A549 (cell line): ENCODE results near the gene DEPDC5. TPM values are rescaled to one million over a fixed set of nuclear protein-coding genes. Genes with fewer than 3 reads are reported as not detected.

Experiments
- ATAC-seq, 2 experiments: fragments of 200-7000 bp in 1 of 2; fragments of >200 bp in 1 of 2; cut with Nextera tagmentation in 1 of 2; cut with Tn5 transposase in 1 of 2; 3 replicates each; pipeline versions ENCODE4 v1.8.0 to v1.9.1; 2018 to 2020; ENCODE audit warnings: mild to moderate bottlenecking in 1 of 2, moderate library complexity in 1 of 2
- CTCF ChIA-PET: fragments of 300-600 bp; sonication (Branson Sonifier 250); formaldehyde crosslinking; extraction: SDS; loops from one replicate; lab custom pipeline; 2021; ENCODE audit warnings: antibody characterized with exemption, inconsistent platforms; lab: Yijun Ruan, JAX
- POLR2A ChIA-PET: fragments of 350-600 bp; formaldehyde crosslinking; extraction: SDS; loops from one replicate; lab custom pipeline; 2021; ENCODE audit warnings: antibody characterized with exemption, inconsistent platforms; lab: Yijun Ruan, JAX
- DNase-seq, 2 experiments: peaks; one replicate each; pipeline versions ENCODE4 v3.0.0 to v3.0.0-alpha.2; 2011 to 2016; ENCODE audit warnings: low read depth in 1 of 2, low spot score in 1 of 2
- FAIRE-seq: peaks from 2 replicates; lab custom pipeline; 2011; peaks lifted over from hg19 to GRCh38; lab: Jason Lieb, UNC
- H3K27ac ChIP-seq, 2 experiments: fragments of >200 bp; sonication (Bioruptor Twin); formaldehyde crosslinking; 3 replicates each; pipeline ENCODE4 v1.5.1; 2016 to 2017
- H3K4me1 ChIP-seq: fragments of >200 bp; sonication (Bioruptor Twin); formaldehyde crosslinking; 3 replicates; pipeline ENCODE4 v1.6.1; 2016
- H3K4me2 ChIP-seq: fragments of >200 bp; sonication (Bioruptor Twin); formaldehyde crosslinking; 3 replicates; pipeline ENCODE4 v1.6.1; 2016
- H3K4me3 ChIP-seq: fragments of >200 bp; sonication (Bioruptor Twin); formaldehyde crosslinking; 3 replicates; pipeline ENCODE4 v1.5.1; 2016
- H3K9me3 ChIP-seq: fragments of >200 bp; sonication (Bioruptor Twin); formaldehyde crosslinking; 3 replicates; pipeline ENCODE4 v1.6.1; 2016
- BHLHE40 ChIP-seq: IDR thresholded peaks from 2 replicates; pipeline ENCODE4 v1.6.1; 2012; ENCODE audit warnings: low read depth, low read length, inconsistent platforms
- CHD2 ChIP-seq: fragments of 150-350 bp; IDR thresholded peaks from 2 replicates; pipeline ENCODE4 v1.6.1; 2014; ENCODE audit warnings: low read length; ENCODE audit not compliant: partially characterized antibody
- E2F6 ChIP-seq: IDR thresholded peaks from 2 replicates; pipeline ENCODE4 v1.6.1; 2012; ENCODE audit warnings: low read depth, borderline replicate concordance
- EHMT2 ChIP-seq: fragments of 200-600 bp; sonication (generic); IDR thresholded peaks from 2 replicates; pipeline ENCODE4 v1.6.1; 2016; ENCODE audit warnings: antibody characterized with exemption, low read depth, mild to moderate bottlenecking, moderate library complexity
- EP300 ChIP-seq, 2 experiments: fragments of >200 bp; sonication (Bioruptor Twin); formaldehyde crosslinking; IDR thresholded peaks; 2 replicates in 1 of 2; 3 replicates in 1 of 2; pipeline ENCODE4 v1.6.1; 2016 to 2017
- FOSB ChIP-seq: fragments of 250-450 bp; sonication (Bioruptor Pico); IDR thresholded peaks from 2 replicates; pipeline ENCODE4 v1.5.0; 2020; ENCODE audit warnings: mild to moderate bottlenecking, moderate library complexity
- GATA3 ChIP-seq: IDR thresholded peaks from 2 replicates; pipeline ENCODE4 v1.6.1; 2012; ENCODE audit warnings: borderline replicate concordance
- JUN ChIP-seq, 2 experiments: fragments of >200 bp; sonication (Bioruptor Twin); formaldehyde crosslinking; IDR thresholded peaks; 2 replicates in 1 of 2; 3 replicates in 1 of 2; pipeline ENCODE4 v1.6.1; 2016 to 2017
- MAFK ChIP-seq: fragments of 450-650 bp; IDR thresholded peaks from 2 replicates; pipeline ENCODE4 v1.6.1; 2014; ENCODE audit not compliant: partially characterized antibody
- MYC ChIP-seq: IDR thresholded peaks from 2 replicates; pipeline ENCODE4 v1.6.1; 2012; ENCODE audit warnings: mild to moderate bottlenecking, inconsistent platforms, low read length, improper control_type of control experiment, borderline replicate concordance
- POLR2A ChIP-seq: IDR thresholded peaks from 2 replicates; pipeline ENCODE4 v1.6.1; 2012; ENCODE audit warnings: mild to moderate bottlenecking, low read length
- RAD21 ChIP-seq, 2 experiments: fragments of >200 bp in 1 of 2; sonication (Bioruptor Twin) in 1 of 2; formaldehyde crosslinking in 1 of 2; IDR thresholded peaks in 1 of 2; conservative IDR thresholded peaks in 1 of 2; 2 replicates in 1 of 2; 3 replicates in 1 of 2; pipeline ENCODE4 v1.6.1; 2012 to 2018; ENCODE audit warnings: inconsistent platforms in 1 of 2
- WGBS: methylation state at CpG from one replicate; pipeline ENCODE4 v1.1.6; 2017; ENCODE audit errors: missing lambda C conversion rate; 5-methylcytosine and 5-hydroxymethylcytosine counted together
- polyA plus RNA-seq, 4 experiments: library from polyadenylated mRNA; depleted of rRNA in 3 of 4; stranded (reverse); fragments of >200 nt; fragmentation: RNase III in 1 of 4; extraction: RNeasy Plus Mini Kit Qiagen cat#74134 plus additional on column Dnase treatment in 1 of 4; gene quantifications; 2 replicates in 3 of 4; 3 replicates in 1 of 4; pipeline ENCODE4 v1.2.3, GENCODE V29; 2011 to 2017
- TF ChIP-seq, protein P1 (sequence below): fragments of >200 bp; sonication (Bioruptor Twin); formaldehyde crosslinking; IDR thresholded peaks from 3 replicates; pipeline ENCODE4 v1.5.1; 2016
- TF ChIP-seq, protein P2 (sequence below): IDR thresholded peaks from 2 replicates; pipeline ENCODE4 v1.6.1; 2012
- TF ChIP-seq, protein P3 (sequence below): fragments of 150-350 bp; IDR thresholded peaks from 2 replicates; pipeline ENCODE4 v1.6.1; 2014; ENCODE audit warnings: low read depth, mild to moderate bottlenecking, low read length

The DEPDC5 gene
- polyA plus RNA-seq, 2 of the 4 experiments (the other 2 are of a cell fraction): 4.4 to 10.1 TPM

GRCh38 chr22:31841078-31841827 is 87.4 kb downstream of the DEPDC5 start:
- Histone ChIP-seq H3K27ac (no peak overlapping the region), H3K9me3 (no peaks in the 10 kb centered on the region)
- no peak for DNase-seq
- FAIRE-seq: no peak
- ATAC-seq: no peak
- no peak for TF ChIP-seq MYC
- TF ChIP-seq, protein P1, sequence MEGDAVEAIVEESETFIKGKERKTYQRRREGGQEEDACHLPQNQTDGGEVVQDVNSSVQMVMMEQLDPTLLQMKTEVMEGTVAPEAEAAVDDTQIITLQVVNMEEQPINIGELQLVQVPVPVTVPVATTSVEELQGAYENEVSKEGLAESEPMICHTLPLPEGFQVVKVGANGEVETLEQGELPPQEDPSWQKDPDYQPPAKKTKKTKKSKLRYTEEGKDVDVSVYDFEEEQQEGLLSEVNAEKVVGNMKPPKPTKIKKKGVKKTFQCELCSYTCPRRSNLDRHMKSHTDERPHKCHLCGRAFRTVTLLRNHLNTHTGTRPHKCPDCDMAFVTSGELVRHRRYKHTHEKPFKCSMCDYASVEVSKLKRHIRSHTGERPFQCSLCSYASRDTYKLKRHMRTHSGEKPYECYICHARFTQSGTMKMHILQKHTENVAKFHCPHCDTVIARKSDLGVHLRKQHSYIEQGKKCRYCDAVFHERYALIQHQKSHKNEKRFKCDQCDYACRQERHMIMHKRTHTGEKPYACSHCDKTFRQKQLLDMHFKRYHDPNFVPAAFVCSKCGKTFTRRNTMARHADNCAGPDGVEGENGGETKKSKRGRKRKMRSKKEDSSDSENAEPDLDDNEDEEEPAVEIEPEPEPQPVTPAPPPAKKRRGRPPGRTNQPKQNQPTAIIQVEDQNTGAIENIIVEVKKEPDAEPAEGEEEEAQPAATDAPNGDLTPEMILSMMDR: no peak
- no peak for TF ChIP-seq MAFK
- no peak for TF ChIP-seq GATA3
- no peak for TF ChIP-seq POLR2A
- no peak for TF ChIP-seq JUN (IDR thresholded peaks at IDR 0.05)
- TF ChIP-seq, all 56 proteins: peak for 0
- Histone ChIP-seq H3K4me2 (no peak overlapping the region), H3K4me3 (no peak overlapping the region), H3K4me1 (no peaks in the 10 kb centered on the region)
- WGBS: 77% methylated on average over 8 of the region's 8 CpGs
- ChIA-PET POLR2A (no interaction called here), CTCF (no interaction called here)

DNA sequence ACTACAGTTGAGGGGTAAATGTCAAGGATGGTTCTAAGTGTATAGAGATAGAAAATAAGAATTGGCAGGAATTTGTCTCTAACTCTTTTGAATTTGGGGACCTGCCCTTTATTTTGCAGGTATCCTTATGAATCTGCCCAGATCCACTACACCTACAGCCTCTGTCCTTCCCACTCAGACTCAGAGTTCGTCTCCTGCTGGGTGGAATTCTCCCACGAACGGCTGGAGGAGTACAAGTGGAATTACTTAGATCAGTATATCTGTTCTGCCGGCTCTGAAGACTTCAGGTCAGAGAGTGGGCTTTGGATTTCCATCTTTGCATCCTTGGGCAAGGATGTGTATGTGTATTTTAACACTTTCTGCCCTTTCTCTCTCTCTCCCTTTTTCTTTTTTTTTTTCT is 89.7 kb downstream of the DEPDC5 start:
- Histone ChIP-seq H3K4me3 (no peak overlapping the region), H3K27ac (no peak overlapping the region), H3K9me3 (no peaks in the 10 kb centered on the region), H3K4me2 (no peak overlapping the region), H3K4me1 (no peaks in the 10 kb centered on the region)
- DNase-seq (no peak), FAIRE-seq (no peak), ATAC-seq (no peak)
- ChIA-PET CTCF (interaction anchor here (1.0 to 1.2 kb wide), 2 partner anchors 29 to 127 kb away, joined by 3 read pairs; no protein-coding TSS in a partner anchor), POLR2A (no interaction called here)
- no peak for TF ChIP-seq CHD2
- TF ChIP-seq RAD21 (conservative IDR thresholded peaks at IDR 0.05 in 1 of 2, IDR thresholded peaks at IDR 0.05 in 1 of 2): no peak
- no peak for TF ChIP-seq FOSB (CRISPR knock-in tag)
- TF ChIP-seq, protein P2, sequence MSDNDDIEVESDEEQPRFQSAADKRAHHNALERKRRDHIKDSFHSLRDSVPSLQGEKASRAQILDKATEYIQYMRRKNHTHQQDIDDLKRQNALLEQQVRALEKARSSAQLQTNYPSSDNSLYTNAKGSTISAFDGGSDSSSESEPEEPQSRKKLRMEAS: no peak
- TF ChIP-seq MYC: no peak
- TF ChIP-seq, protein P3, sequence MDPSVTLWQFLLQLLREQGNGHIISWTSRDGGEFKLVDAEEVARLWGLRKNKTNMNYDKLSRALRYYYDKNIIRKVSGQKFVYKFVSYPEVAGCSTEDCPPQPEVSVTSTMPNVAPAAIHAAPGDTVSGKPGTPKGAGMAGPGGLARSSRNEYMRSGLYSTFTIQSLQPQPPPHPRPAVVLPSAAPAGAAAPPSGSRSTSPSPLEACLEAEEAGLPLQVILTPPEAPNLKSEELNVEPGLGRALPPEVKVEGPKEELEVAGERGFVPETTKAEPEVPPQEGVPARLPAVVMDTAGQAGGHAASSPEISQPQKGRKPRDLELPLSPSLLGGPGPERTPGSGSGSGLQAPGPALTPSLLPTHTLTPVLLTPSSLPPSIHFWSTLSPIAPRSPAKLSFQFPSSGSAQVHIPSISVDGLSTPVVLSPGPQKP: no peak
- whole genome bisulfite sequencing: 83% methylated on average over 4 of the region's 4 CpGs

DNA sequence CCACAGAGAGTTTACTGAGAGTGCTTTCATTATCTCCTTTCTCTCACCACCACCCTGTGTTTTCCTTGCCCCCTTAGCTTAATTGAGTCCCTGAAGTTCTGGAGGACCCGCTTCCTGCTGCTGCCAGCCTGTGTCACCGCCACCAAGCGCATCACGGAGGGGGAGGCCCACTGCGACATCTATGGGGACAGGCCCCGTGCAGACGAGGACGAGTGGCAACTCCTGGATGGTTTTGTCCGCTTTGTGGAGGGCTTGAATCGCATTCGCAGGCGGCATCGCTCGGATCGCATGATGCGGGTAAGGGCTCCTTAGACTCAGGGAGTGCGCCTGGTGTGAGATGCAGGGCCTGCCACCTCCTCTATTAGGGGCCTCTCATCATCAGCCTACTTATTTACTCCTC is 91.1 kb downstream of the DEPDC5 start:
- TF ChIP-seq EP300 (IDR thresholded peaks at IDR 0.05): no peak
- TF ChIP-seq MAFK: no peak
- no peak for TF ChIP-seq E2F6
- TF ChIP-seq MYC: no peak
- no peak for TF ChIP-seq JUN (IDR thresholded peaks at IDR 0.05)
- TF ChIP-seq EHMT2: no peak
- no peak for TF ChIP-seq BHLHE40
- Histone ChIP-seq H3K4me1 (no peaks in the 10 kb centered on the region), H3K4me2 (no peak overlapping the region), H3K27ac (no peak overlapping the region), H3K9me3 (no peaks in the 10 kb centered on the region), H3K4me3 (no peak overlapping the region)
- WGBS: 94% methylated on average over 17 of the region's 17 CpGs
- no peak for ATAC-seq
- POLR2A ChIA-PET: no interaction called here
- no peak for FAIRE-seq
- CTCF ChIA-PET: interaction anchor here (1.2 kb wide), 2 partner anchors 103 to 126 kb away, joined by 3 to 4 read pairs; no protein-coding TSS in a partner anchor
- DNase-seq: no peak
